HG03460 (cell line): Measurements from ENCODE around the gene ETHE1.
"Not testable (repeated sequence)": the region's sequence is repeated elsewhere in the genome, so short reads cannot be mapped to it uniquely, and the experiment has no call there.

Experiments used
- ATAC-seq: cut with Tn5 transposase; IDR thresholded peaks from one replicate; pipeline ENCODE4 v1.9.1; 2021; ENCODE audit not compliant: unreplicated experiment

ETHE1 gene

GRCh38 chr19:43524922-43525835 lies 1.8 kb downstream of the ETHE1 start:
- no peak for ATAC-seq

GRCh38 chr19:43523696-43524095 lies 3.3 kb downstream of the ETHE1 start:
- not testable (repeated sequence) for ATAC-seq

- ATAC-seq, result no peak
Measured at GRCh38 chr19:43522929-43523328, 4.1 kb downstream of the ETHE1 start.

- no peak for ATAC-seq
Measured at GRCh38 chr19:43519436-43520088, 7.4 kb downstream of the ETHE1 start.

- no peak for ATAC-seq
Measured at GRCh38 chr19:43518051-43518450, 8.9 kb downstream of the ETHE1 start.

GRCh38 chr19:43512399-43512798 lies 14.6 kb downstream of the ETHE1 start:
- not testable (repeated sequence) for ATAC-seq

- no peak for ATAC-seq
Measured at GRCh38 chr19:43511324-43511723, 15.7 kb downstream of the ETHE1 start.

GRCh38 chr19:43510713-43511112 lies 16.3 kb downstream of the ETHE1 start:
- no peak for ATAC-seq

- ATAC-seq, result no peak
Measured at GRCh38 chr19:43507880-43508279, 19.1 kb downstream of the ETHE1 start.

GRCh38 chr19:43506629-43507028 lies 20.4 kb downstream of the ETHE1 start:
- no peak for ATAC-seq

GRCh38 chr19:43505941-43506340 lies 21.1 kb downstream of the ETHE1 start:
- no peak for ATAC-seq

- no peak for ATAC-seq
Measured at GRCh38 chr19:43505186-43505456, 21.9 kb downstream of the ETHE1 start.

GRCh38 chr19:43504426-43505185 lies 22.4 kb downstream of the ETHE1 start, which contains the start of gene PHLDB3:
TSS of gene PHLDB3 (minus strand) at chr19:43504746. CDS start at chr19:43504118, 628 bp downstream.
- ATAC-seq, result peak; percentile 27

- ATAC-seq, result peak; percentile 74
Measured at GRCh38 chr19:43503501-43504425, 23.2 kb downstream of the ETHE1 start.

GRCh38 chr19:43502419-43502976 lies 24.5 kb downstream of the ETHE1 start:
- no peak for ATAC-seq

GRCh38 chr19:43501661-43502418 lies 25.2 kb downstream of the ETHE1 start:
- ATAC-seq, result no peak

- no peak for ATAC-seq
Measured at GRCh38 chr19:43499042-43499441, 28.0 kb downstream of the ETHE1 start.

GRCh38 chr19:43498233-43498842 lies 28.7 kb downstream of the ETHE1 start:
- ATAC-seq, result no peak

GRCh38 chr19:43496960-43497359 lies 30.0 kb downstream of the ETHE1 start:
- no peak for ATAC-seq
